ENCODE results near the gene TRIM71.

DNA sequence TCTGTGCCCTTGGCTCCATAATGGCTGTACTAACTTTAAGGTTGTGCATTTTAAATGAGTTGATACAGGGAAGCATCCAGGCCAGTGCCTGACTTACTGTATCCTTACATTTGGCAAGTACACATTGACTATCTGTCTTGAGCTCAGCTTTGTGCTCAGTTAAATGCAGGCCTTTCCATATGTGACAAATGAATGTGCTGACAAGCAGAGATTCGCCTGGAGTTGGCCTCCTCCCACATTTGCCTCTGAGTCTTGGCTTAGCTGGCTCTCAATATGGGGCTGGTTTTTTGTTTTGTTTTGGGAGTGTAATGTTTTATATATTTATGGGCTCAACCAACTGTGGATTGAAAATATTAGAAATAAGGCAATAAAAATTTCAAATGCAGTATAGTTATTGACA, 29.7 kb downstream of the TRIM71 start:
- TF ChIP-seq, protein P1, sequence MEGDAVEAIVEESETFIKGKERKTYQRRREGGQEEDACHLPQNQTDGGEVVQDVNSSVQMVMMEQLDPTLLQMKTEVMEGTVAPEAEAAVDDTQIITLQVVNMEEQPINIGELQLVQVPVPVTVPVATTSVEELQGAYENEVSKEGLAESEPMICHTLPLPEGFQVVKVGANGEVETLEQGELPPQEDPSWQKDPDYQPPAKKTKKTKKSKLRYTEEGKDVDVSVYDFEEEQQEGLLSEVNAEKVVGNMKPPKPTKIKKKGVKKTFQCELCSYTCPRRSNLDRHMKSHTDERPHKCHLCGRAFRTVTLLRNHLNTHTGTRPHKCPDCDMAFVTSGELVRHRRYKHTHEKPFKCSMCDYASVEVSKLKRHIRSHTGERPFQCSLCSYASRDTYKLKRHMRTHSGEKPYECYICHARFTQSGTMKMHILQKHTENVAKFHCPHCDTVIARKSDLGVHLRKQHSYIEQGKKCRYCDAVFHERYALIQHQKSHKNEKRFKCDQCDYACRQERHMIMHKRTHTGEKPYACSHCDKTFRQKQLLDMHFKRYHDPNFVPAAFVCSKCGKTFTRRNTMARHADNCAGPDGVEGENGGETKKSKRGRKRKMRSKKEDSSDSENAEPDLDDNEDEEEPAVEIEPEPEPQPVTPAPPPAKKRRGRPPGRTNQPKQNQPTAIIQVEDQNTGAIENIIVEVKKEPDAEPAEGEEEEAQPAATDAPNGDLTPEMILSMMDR (conservative IDR thresholded peaks at IDR 0.05; ENCODE audit: low read length): no peak
- TF ChIP-seq EZH2phosphoT487 (IDR thresholded peaks at IDR 0.05; ENCODE audit: borderline replicate concordance): no peak
